Embryonic facial prominence (tissue), 1 donor: ENCODE results near the gene CTSW.

Experiments
- DNase-seq: peaks from one replicate; pipeline ENCODE4 v3.0.0-alpha.2; 2016; ENCODE audit errors: extremely low spot score

Gene CTSW

DNA sequence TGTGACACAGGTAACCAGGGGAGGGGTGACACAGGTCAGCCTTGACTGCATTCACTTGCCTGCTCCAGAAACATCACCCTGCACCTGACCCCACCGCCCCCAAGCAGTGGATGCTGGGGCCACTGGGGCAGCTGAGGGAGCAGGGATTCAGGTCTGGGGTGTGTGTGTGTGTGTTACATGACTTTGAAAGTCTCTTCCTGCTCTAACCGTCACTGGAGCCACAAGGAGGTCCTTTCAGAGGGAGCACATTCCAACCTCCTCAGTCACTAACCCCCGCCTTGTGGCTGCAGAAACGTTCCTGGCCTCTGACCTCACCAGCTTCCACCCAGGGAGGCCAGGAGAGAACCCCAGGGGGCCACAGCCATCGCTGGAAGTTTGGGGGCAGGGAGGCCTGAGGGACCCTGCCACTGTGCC, 23.4 kb downstream of the CTSW start:
- DNase-seq, result no peak

DNA sequence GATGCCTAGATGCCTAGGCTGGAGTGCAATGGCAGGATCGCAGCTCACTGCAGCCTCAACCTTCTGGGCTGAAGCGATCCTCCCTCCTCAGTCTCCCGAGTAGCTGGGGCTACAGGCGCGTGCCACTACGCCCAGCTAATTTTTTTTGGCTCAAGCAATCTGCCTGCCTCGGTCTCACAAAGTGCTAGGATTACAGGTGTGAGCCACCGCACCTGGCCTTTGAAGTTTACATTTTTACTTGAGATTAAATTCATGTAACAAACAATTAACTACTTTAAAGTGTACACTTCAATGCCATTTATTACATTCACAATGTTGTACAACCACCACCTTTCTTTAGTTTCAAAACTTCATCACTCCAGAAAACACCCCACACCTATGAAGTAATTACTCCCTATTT, 24.1 kb downstream of the CTSW start:
- no peak for DNase-seq

DNA sequence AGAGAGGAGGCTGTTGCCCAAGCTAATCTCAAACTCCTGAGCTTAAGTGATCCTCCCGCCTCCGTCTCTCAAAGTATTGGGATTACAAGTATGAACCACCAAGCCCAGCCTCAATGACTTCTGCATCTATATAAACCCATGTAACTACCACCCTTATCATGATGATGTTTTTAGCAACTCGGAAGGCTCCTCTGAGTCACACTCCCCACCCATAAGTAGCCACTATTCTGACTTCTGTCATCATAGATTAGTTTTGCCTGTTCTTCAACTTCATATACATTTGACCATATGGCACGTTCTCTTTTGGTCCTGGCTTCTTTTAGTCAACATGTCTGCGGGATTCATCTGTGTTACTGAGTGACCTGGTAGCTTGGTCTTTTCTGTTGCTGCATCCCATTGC, 27.0 kb downstream of the CTSW start:
- DNase-seq, result no peak

DNA sequence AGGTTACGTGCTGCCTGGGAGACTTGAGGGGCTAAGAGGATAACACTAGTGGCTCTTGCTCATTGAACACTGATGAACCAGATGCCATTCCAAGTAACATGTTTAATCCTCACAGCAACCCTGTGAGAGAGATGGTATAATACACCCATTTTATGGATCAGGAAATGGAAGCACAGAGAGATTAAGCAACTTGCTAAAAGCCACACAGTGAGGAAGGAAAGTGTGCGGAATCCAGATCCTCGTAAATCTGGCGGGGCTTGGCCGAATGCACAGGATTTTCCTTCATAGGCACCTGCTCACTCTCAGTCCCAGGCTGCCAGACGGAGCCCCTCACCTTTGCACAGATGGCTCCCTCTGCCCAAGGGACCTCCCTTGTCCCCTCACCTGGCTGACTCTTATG, 28.2 kb downstream of the CTSW start:
- no peak for DNase-seq

DNA sequence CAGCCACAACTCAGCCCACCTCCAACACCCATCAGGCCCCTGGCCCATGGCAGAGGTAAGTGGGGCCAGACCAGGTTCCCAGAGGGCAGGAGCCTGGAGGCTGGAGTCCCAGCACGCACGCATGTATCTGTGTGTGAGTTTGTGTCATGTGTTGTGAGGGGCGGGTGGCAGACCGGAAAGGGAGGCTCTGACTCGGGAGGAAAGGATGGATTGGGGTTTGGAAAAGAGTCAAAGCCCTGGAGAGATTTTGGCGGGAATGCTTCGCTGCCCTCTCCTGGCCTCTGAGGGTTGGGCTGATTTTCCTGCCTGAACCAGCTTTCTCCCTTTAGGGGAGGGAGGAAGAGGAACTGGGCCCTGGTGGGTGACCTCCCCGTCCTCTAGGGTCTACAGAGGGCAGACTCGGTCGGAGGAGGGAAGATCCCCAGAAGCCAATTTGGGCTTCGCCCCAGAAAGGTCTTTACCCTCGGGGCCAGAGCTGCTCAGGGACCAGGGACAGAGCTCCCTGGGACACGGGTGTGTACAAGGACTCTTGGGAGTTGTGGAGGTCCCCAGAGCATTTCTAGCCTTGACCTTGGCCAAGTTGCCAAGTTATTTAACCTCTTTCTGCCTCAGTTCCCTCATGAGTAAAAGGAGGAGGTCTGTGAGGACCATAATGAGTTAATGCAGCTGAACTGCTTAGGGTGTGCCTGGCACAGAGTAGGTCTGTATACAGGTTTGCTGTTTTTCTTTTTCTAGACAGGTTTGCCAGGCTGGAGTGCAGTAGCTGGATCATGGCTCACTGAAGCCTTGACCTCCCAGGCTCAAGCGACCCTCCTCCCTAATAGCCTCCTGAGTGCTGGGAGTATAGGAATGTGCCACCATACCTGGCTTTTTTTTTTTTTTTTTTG, 32.3 kb downstream of the CTSW start:
- no peak for DNase-seq

DNA sequence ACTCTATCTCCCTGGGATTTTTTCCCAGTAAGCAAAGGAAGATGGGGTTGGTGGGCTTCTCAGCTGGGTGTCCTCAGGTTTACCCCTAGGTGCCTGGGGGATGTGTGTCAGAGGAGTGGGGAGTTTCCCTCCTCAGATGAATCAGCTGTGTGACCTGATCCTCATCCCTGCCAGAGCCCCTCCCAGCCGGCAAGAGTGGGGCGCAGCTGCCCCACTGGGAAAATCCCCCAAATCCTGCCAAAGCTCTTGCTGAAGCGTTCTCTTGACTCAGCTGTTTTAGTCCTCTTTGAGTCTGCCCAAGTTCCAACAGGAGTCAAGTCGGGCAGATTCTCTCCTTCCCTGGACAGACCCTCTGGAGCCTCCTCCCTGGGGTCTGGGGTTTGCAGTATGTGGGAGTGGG, 33.2 kb downstream of the CTSW start:
- DNase-seq, result no peak

DNA sequence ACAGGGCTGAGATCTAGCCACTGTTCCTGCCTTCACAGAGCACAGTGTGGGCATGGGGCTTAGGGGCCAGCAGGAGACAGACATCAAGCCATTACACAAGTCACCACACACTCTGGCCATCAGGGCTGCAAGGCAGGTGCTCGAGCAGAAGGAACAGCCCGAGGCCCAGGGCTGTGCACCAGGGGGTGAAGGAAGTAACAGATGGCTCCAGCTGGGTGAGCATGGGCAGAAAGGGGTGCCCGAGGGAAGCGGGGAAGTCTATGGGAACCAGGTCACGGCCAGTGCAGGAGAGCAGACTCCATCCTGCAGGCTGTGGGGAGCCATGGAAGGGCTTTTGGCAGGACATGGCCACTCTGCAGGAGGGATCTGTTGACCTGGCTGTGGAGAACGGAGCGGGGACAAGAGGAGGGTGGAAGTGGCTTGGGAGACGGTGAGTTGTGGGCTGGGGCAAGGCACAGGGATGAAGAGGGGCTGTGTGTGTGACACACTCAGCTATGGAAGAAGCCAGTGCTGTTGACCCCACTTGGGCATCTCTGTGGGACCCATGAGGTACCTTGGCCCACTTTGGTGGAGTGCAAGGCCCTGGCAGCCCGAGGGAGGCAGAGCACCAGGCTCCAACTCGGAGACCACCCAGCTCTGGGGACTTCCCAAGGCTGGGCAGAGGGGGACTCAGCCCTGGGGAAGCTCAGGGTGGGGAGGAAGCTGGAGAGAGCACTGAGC, 35.6 kb downstream of the CTSW start:
- DNase-seq, result no peak

DNA sequence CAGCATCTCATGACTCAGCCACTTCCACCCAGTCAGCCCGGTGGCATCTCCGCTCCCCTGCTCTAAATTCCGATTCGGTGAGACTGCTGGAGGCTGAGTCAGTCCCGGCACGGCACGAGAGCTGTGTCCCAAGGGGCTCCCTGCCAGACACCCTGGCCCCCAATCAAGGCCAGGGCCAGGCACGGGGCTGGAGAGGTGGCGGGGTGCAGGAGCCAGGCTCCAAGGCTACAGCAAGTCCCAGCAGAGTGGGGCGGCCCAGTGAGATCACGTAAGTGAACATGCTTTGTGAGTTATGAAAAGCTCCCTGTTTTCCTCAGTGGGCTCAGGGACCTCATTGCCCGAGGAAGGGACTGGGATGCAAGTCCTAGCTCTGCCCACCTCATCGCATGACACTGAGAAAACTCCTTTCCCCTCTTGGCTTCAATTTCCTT, 36.2 kb downstream of the CTSW start:
- no peak for DNase-seq

DNA sequence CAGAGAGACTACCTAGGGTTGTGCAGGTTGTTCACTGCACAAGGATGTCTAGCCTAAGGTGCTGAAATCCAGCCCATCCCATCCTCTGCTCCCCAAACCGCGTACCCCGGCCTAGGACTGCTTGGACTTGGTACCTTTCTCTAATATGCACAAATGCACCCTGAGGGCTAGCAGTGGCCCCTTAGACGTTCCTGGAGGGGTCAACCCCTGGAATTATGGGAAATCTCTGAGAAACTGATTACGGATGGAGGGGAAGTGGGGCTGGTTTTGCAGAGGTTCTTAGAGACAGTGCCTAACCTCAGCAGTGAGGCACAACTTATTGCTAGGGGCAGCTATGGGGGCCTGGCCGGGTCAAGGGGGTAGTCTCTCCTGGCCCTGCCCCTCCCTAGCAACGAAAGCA, 36.8 kb downstream of the CTSW start:
- no peak for DNase-seq

DNA sequence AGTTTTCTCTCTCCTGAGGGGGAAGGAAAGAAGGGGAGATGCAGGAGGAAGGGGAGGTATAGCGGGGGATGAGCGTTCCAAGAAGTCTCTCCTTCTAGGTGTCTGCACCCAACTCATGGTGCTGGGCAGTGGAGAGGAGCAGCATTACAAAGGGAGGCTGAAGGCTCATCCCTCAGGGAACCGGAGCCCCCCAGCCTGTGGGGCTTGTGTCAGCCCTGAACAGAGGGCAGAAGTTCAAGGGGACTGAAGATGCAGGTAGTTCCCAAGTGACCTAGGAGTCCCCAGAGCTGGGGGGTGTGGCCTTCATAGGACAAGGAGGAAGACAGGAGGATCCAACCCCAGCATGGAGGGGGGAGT, 37.4 kb downstream of the CTSW start:
- DNase-seq, result no peak

DNA sequence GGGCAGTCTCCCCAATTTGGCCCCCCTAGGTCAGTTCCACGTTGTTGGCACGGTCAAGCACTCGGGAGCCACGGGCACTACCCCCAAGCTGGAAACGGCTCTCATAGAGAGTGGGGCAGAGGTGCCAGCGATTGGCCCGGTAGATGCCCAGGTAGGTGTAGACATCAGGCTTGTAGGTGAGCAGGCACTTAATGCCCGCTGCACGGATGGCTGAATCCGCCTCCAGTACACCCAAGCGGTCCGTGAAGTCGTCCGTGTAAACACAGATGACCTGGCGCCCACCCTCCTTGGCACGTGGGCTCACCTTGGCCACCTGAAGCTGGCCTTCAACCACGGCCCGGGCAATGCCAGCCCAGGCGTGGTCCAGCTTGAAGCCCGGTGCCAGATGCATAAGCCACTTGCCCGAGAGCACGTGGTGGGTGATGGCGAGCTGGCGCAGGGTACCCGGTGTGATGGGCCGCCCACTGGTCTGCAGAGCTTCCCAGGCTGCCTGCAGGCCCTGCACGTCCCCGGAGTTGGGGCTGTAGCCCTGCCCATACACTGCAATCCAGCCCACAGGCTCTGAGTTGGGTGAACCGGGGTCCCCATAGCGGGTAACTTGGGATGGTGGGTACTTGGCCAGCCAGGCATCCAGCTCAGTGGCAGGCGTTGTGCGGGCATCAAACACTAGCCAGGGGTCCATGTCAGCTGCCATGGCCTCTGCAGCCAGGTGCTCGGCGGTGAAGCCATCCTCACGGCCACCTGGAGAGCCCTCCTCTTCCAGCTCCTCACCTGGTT, 38.0 kb downstream of the CTSW start:
- no peak for DNase-seq

DNA sequence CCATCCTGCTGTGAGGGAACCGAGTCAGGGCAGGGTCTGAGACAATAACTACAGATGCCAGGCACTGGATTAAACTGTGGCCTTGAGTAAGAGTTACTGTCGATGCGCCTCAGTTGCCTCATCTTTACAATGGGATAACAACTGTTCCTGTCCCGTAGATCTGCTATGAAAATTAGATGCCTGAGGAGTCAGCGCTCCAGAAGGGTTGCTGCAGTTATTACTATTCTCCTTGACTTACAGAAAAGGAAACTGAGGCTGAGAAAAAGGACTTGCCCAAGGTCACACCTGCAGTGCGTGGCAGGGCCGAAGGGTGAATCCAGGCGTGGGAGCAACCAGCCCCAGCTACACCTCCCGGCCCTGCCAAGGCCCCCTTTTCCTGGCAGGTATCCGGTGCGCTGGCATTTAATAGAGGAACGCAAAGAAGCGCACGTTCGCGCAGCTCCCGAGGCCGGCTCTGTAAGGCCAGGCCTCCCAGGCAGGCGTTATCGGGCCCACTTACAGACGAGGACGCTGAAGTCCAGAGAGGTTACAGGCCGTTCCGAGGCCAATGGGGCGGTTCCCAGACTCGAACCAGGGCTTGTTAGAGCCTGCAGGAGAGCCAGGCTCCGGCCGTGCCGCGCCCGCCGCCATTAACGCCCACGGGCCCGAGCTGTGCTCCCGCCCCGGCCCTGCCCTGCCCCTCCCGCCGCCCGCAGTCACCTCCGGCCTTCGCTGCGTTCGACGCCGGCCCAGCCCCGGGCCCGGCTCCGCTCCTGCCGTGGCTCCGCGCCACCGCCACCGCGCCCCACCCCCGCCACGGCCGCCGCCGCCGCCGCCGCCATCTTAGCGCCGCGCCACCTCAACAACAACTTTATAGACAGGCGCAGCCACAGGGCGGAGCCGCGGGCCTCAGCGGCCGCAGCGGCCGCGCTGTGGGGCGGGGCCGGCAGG, 38.8 kb downstream of the CTSW start, which contains the start of gene C11orf68:
Gene C11orf68 (minus strand): TSS at position 852 of the 930 bp plus-strand sequence. CDS start 31 bp downstream, at position 821.
- no peak for DNase-seq

DNA sequence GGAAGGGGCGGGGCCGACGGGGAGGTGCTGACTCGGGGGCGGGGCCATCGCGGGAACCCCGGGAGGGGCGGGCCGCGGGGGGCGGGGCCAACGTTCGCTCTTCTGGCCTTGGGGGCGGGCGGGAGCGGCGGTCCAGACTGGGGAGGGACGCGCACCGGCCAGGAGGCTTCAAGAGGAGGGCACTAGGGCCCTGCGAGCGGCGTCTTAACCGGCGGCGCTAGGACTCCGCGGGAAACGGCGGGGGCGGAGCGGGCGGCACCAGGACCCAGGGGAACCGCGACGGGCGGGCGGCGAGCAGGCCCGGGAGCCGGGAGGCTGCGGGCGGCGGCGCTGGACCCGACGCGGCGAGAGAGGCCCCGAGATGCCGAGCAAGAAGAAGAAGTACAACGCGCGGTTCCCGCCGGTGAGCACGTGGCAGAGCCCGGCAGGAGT, 39.5 kb downstream of the CTSW start, which contains the start of gene DRAP1:
Gene DRAP1 (plus strand): TSS at position 286 of the 432 bp plus-strand sequence. CDS start 76 bp downstream, at position 362.
- peak; percentile 99 for DNase-seq

DNA sequence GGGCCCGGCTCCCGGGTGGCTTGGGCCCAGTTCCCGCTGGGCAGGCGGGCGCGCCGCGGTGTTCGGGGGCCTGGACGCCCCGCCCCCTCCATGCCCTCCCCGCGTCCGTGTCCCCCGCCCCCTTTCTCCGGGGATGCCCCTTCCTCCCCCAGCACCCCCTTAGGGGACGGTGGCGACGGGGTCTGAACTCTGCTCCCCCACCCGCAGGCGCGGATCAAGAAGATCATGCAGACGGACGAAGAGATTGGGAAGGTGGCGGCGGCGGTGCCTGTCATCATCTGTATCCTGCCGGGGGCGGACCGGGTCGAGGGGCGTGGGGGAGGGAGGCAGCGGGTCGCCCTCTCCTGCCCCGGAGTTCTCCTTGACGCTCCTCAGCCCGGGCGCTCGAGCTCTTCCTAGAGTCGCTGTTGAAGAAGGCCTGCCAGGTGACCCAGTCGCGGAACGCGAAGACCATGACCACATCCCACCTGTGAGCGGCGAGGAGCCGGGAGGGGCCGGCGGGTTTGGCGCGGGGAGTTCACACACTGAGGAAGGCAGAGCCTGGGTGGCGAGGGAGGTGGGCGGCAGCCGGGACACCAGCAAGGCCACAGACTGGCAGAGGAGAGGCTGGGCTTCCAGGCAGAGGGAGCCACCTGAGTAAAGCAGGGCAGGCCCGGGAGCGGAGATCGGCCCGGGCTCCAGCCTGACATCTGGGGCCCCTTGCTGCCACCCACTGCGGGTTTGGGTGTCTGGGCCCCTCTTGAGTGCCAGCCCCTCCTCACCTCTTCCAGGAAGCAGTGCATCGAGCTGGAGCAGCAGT, 40.1 kb downstream of the CTSW start:
- DNase-seq, result no peak

DNA sequence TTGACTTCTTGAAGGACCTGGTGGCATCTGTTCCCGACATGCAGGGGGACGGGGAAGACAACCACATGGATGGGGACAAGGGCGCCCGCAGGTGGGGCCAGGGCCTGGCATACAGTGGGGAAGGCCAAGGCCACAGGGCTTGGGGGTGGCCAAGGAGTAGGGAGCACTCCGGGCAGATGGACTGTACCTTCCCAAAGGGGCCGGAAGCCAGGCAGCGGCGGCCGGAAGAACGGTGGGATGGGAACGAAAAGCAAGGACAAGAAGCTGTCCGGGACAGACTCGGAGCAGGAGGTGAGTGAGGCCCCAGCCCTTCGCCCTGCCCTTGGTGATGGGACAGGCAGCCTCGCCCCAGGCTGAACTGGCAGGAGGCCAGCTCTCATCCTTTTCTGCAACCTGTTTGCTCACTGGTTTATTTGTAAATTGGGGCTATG, 40.8 kb downstream of the CTSW start:
- DNase-seq, result no peak

DNA sequence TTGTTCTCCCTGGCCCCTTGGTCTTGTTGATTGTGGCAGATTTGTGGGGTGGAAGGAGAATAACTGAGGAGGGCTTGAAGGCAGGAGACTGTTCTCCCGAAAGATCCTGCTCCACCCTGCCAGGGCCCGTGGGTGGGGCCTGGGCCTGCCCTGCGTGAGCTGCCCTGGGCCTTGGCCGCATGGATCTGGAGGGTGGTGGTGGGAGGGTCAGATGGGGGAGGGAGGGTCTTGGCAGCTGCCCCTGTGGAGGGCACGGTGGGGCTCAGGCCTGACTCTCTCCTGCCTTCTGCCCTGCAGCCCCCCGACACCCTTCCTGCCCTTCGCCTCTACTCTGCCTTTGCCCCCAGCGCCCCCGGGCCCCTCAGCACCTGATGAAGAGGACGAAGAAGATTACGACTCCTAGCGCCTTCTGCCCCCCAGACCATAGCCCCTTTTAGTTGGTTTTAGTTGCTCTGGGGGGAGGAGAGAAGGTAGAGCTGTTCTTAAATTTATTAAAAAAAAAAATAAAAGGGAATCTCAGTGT, 41.5 kb downstream of the CTSW start:
- no peak for DNase-seq

DNA sequence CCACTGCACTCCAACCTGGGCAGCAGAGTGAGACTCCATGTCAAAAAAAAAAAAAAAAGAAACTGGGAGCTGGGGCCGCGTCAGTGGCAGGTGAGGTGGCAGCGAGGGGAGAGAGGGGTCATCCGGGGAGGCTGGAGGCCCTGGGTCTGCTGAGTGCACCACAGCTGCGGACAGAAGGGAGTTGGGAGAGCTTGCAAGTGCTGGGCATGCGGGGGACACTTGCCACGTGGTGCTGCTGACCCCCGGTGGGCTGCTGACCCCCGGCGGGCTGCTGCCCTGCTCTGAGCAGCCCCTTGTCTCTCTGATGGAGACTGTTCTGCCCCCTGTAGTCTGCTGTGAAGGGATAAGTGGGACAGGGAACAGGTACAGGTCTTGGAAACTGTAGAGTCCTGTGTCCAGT, 42.2 kb downstream of the CTSW start:
- DNase-seq, result no peak

DNA sequence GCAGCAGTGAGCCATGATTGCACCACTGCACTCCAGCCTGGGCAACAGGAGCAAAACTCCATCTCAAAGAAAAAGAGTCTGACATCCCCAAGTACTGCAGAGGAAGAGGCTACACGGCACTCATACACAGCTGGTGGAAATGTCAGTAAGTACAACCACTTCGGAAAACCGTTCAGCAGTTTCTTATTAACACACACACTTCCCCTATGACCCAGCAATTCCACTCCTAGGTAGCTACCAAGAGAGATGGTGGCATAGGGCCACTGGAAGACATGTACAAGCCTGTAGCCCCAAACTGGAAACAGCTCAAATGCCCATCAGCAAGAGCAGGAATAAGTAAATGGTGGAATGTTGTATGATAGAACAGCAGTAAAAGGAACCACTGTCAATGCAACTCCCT, 42.9 kb downstream of the CTSW start:
- no peak for DNase-seq

DNA sequence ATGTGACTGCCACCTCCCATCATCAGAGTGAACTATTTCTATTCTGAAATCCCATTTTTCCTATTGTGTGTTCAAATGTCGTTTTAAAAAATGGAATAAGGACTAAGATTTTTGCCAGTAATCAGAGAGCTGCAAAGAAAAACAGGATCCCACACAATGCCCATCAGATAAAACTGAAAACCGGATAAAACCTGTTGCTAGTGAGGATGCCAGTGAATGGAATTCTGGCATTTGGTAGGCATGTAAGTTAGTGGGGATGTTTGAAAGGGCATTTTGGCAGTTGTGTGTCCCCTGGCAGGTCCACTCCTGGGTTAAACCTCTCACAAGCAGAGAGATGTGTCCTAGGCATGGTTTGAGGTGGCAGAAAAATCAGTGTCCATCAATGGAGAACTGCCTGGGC, 45.8 kb downstream of the CTSW start:
- no peak for DNase-seq

DNA sequence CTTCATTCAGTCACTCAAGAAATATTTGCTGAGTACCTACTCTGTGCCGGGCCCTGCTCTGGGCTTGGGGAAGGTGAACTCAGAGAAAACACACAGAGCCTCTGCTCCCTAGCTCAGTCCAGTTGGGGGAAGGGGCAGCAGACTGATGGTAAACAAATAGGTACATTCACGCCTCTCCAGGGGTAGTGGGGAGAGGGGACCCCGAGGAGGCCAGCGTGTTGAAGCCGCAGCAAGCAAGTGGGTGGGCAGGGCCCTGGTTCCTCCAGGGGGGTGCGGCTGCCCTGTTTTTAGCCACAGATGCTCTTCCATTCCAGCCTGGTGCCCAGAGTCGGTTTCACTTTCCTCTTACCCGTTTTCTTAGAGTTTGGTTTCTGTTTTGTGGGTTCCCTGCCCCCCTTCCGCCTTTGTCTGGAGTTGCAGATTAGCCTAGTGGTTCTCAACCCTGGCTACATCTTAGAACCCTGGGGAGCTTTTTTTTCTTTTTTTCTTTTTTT, 48.3 kb downstream of the CTSW start:
- no peak for DNase-seq
